Naive B cell (primary cell): ENCODE results near the gene SOX6. TPM values are rescaled to one million over a fixed set of nuclear protein-coding genes. Genes with fewer than 3 reads are reported as not detected.

Experiments
- ATAC-seq, 2 donors: fragments of 150-1000 bp; cut with Tn5 transposase; 2 replicates each; pipeline ENCODE4 v1.10.0; 2021; ENCODE audit warnings: low read depth in 2 of 2, mild to moderate bottlenecking in 2 of 2, moderate library complexity in 2 of 2
- DNase-seq: peaks from one replicate; pipeline ENCODE4 v3.0.0; 2022
- H3K27ac Mint-ChIP-seq, 6 donors: one replicate each; pipeline ENCODE4 v1.8.0; 2020 to 2022; ENCODE audit warnings: mild to moderate bottlenecking in 6 of 6, mixed read lengths in 6 of 6, moderate library complexity in 5 of 6, inconsistent platforms in 2 of 6
- H3K27me3 Mint-ChIP-seq, 3 donors: one replicate each; pipeline ENCODE4 v1.8.0; 2021 to 2022; ENCODE audit warnings: mixed read lengths in 3 of 3, mild to moderate bottlenecking in 1 of 3
- H3K36me3 Mint-ChIP-seq, 2 donors: one replicate each; pipeline ENCODE4 v1.8.0; 2020 to 2022; ENCODE audit warnings: mixed read lengths in 2 of 2, inconsistent platforms in 1 of 2, mild to moderate bottlenecking in 1 of 2
- H3K4me1 Mint-ChIP-seq, 3 donors: one replicate each; pipeline ENCODE4 v1.8.0; 2020 to 2022; ENCODE audit warnings: mixed read lengths in 3 of 3, inconsistent platforms in 1 of 3, mild to moderate bottlenecking in 1 of 3, moderate library complexity in 1 of 3
- H3K4me3 Mint-ChIP-seq, 8 donors: one replicate each; pipeline ENCODE4 v1.8.0; 2020 to 2022; ENCODE audit warnings: mild to moderate bottlenecking in 8 of 8, mixed read lengths in 8 of 8, moderate library complexity in 8 of 8, inconsistent platforms in 2 of 8
- H3K9me3 Mint-ChIP-seq, 7 donors: one replicate each; pipeline ENCODE4 v1.8.0; 2020 to 2022; ENCODE audit warnings: mixed read lengths in 7 of 7, mild to moderate bottlenecking in 5 of 7, inconsistent platforms in 2 of 7, moderate library complexity in 1 of 7
- polyA plus RNA-seq, 6 donors: library from polyadenylated mRNA; unstranded; fragments of 300-500 nt; fragmentation: Illumina TruSeq; gene quantifications; one replicate each; pipeline ENCODE4 v1.2.3, GENCODE V29; 2021; ENCODE audit warnings: low read depth in 6 of 6

SOX6 gene
- polyA plus RNA-seq, 6 donors from 2014 or later = not detected

- Mint-ChIP-seq H3K27me3 (no peaks in the 10 kb centered on the region), H3K9me3 (peaks cover 0 to 7% (median 2%) of the 10 kb centered on the region in 7 donors), H3K4me1 (no peaks in the 10 kb centered on the region), H3K27ac (no peak overlapping the region), H3K4me3 (no peak overlapping the region), H3K36me3 (no peaks in the 10 kb centered on the region)
- ATAC-seq (no peak), DNase-seq (no peak)
Measured at GRCh38 chr11:16322190-16322589, 34.2 kb downstream of the SOX6 start.

GRCh38 chr11:16321148-16321547 lies 35.2 kb downstream of the SOX6 start:
- Mint-ChIP-seq H3K27me3 (no peaks in the 10 kb centered on the region), H3K36me3 (no peaks in the 10 kb centered on the region), H3K9me3 (peaks cover 0 to 6% (median 2%) of the 10 kb centered on the region in 7 donors), H3K4me1 (no peaks in the 10 kb centered on the region), H3K27ac (no peak overlapping the region), H3K4me3 (no peak overlapping the region)
- no peak for ATAC-seq
- DNase-seq = no peak

GRCh38 chr11:16318320-16318719 lies 38.0 kb downstream of the SOX6 start:
- peaks cover 0 to 3% (median 0%) of the 10 kb centered on the region in 7 donors for H3K9me3 Mint-ChIP-seq
- no peaks in the 10 kb centered on the region for H3K36me3 Mint-ChIP-seq
- H3K27ac Mint-ChIP-seq = no peak overlapping the region
- H3K4me3 Mint-ChIP-seq = no peak overlapping the region
- ATAC-seq (no peak), DNase-seq (no peak)
- H3K27me3 Mint-ChIP-seq = no peaks in the 10 kb centered on the region
- H3K4me1 Mint-ChIP-seq = no peaks in the 10 kb centered on the region

- Mint-ChIP-seq H3K4me3 (no peak overlapping the region), H3K27me3 (no peaks in the 10 kb centered on the region), H3K4me1 (no peaks in the 10 kb centered on the region), H3K27ac (no peak overlapping the region), H3K36me3 (no peaks in the 10 kb centered on the region), H3K9me3 (peaks cover 0 to 3% (median 0%) of the 10 kb centered on the region in 7 donors)
- ATAC-seq = no peak
- DNase-seq = no peak
Measured at GRCh38 chr11:16317712-16318111, 38.6 kb downstream of the SOX6 start.

- H3K4me1 Mint-ChIP-seq = no peaks in the 10 kb centered on the region
- H3K36me3 Mint-ChIP-seq = no peaks in the 10 kb centered on the region
- H3K27me3 Mint-ChIP-seq = no peaks in the 10 kb centered on the region
- H3K9me3 Mint-ChIP-seq = peaks cover 0 to 2% (median 0%) of the 10 kb centered on the region in 7 donors
- no peak for ATAC-seq
- DNase-seq = no peak
- no peak overlapping the region for H3K27ac Mint-ChIP-seq
- no peak overlapping the region for H3K4me3 Mint-ChIP-seq
Measured at GRCh38 chr11:16313846-16314245, 42.5 kb downstream of the SOX6 start.

- no peaks in the 10 kb centered on the region for H3K4me1 Mint-ChIP-seq
- DNase-seq = no peak
- H3K36me3 Mint-ChIP-seq = no peaks in the 10 kb centered on the region
- no peak overlapping the region for H3K4me3 Mint-ChIP-seq
- no peak overlapping the region for H3K27ac Mint-ChIP-seq
- no peaks in the 10 kb centered on the region for H3K27me3 Mint-ChIP-seq
- H3K9me3 Mint-ChIP-seq = peaks cover 0 to 2% (median 0%) of the 10 kb centered on the region in 7 donors
- ATAC-seq = no peak
Measured at GRCh38 chr11:16312233-16312765, 44.0 kb downstream of the SOX6 start.

- DNase-seq = no peak
- no peaks in the 10 kb centered on the region for H3K36me3 Mint-ChIP-seq
- H3K27ac Mint-ChIP-seq = no peak overlapping the region
- ATAC-seq = no peak
- peaks cover 0 to 2% (median 0%) of the 10 kb centered on the region in 7 donors for H3K9me3 Mint-ChIP-seq
- no peaks in the 10 kb centered on the region for H3K27me3 Mint-ChIP-seq
- no peaks in the 10 kb centered on the region for H3K4me1 Mint-ChIP-seq
- H3K4me3 Mint-ChIP-seq = no peak overlapping the region
Measured at GRCh38 chr11:16311831-16312230, 44.5 kb downstream of the SOX6 start.

GRCh38 chr11:16310943-16311342 lies 45.4 kb downstream of the SOX6 start:
- Mint-ChIP-seq H3K27me3 (no peaks in the 10 kb centered on the region), H3K4me3 (no peak overlapping the region), H3K9me3 (peaks cover 0 to 4% (median 0%) of the 10 kb centered on the region in 7 donors), H3K27ac (no peak overlapping the region), H3K4me1 (no peaks in the 10 kb centered on the region), H3K36me3 (no peaks in the 10 kb centered on the region)
- no peak for DNase-seq
- no peak for ATAC-seq

- H3K4me1 Mint-ChIP-seq = no peaks in the 10 kb centered on the region
- H3K27me3 Mint-ChIP-seq = no peaks in the 10 kb centered on the region
- DNase-seq (no peak), ATAC-seq (no peak)
- no peaks in the 10 kb centered on the region for H3K36me3 Mint-ChIP-seq
- no peak overlapping the region for H3K4me3 Mint-ChIP-seq
- H3K27ac Mint-ChIP-seq = no peak overlapping the region
- H3K9me3 Mint-ChIP-seq = peaks cover 0 to 4% (median 0%) of the 10 kb centered on the region in 7 donors
Measured at GRCh38 chr11:16309226-16309625, 47.1 kb downstream of the SOX6 start.

- Mint-ChIP-seq H3K36me3 (no peaks in the 10 kb centered on the region), H3K4me1 (no peaks in the 10 kb centered on the region), H3K27me3 (no peaks in the 10 kb centered on the region), H3K9me3 (peaks cover 0 to 8% (median 1%) of the 10 kb centered on the region in 7 donors), H3K27ac (no peak overlapping the region), H3K4me3 (no peak overlapping the region)
- ATAC-seq = no peak
- no peak for DNase-seq
Measured at GRCh38 chr11:16301462-16301861, 54.9 kb downstream of the SOX6 start.

GRCh38 chr11:16299884-16300782 lies 56.2 kb downstream of the SOX6 start:
- ATAC-seq (no peak), DNase-seq (no peak)
- Mint-ChIP-seq H3K4me3 (no peak overlapping the region), H3K9me3 (peaks cover 0 to 8% (median 1%) of the 10 kb centered on the region in 7 donors), H3K4me1 (no peaks in the 10 kb centered on the region), H3K36me3 (no peaks in the 10 kb centered on the region), H3K27me3 (no peaks in the 10 kb centered on the region), H3K27ac (no peak overlapping the region)

GRCh38 chr11:16299390-16299789 lies 57.0 kb downstream of the SOX6 start:
- H3K27ac Mint-ChIP-seq = no peak overlapping the region
- ATAC-seq = no peak
- H3K4me1 Mint-ChIP-seq = no peaks in the 10 kb centered on the region
- no peak overlapping the region for H3K4me3 Mint-ChIP-seq
- H3K36me3 Mint-ChIP-seq = no peaks in the 10 kb centered on the region
- no peaks in the 10 kb centered on the region for H3K27me3 Mint-ChIP-seq
- peaks cover 0 to 8% (median 1%) of the 10 kb centered on the region in 7 donors for H3K9me3 Mint-ChIP-seq
- no peak for DNase-seq

- Mint-ChIP-seq H3K36me3 (no peaks in the 10 kb centered on the region), H3K4me3 (no peak overlapping the region), H3K9me3 (peaks cover 0 to 5% (median 0%) of the 10 kb centered on the region in 7 donors), H3K4me1 (no peaks in the 10 kb centered on the region), H3K27me3 (no peaks in the 10 kb centered on the region), H3K27ac (no peak overlapping the region)
- no peak for DNase-seq
- no peak for ATAC-seq
Measured at GRCh38 chr11:16297332-16297731, 59.0 kb downstream of the SOX6 start.

GRCh38 chr11:16296273-16296672 lies 60.1 kb downstream of the SOX6 start:
- ATAC-seq (no peak), DNase-seq (no peak)
- no peaks in the 10 kb centered on the region for H3K36me3 Mint-ChIP-seq
- H3K4me3 Mint-ChIP-seq = no peak overlapping the region
- H3K9me3 Mint-ChIP-seq = peaks cover 0 to 1% (median 0%) of the 10 kb centered on the region in 7 donors
- H3K4me1 Mint-ChIP-seq = no peaks in the 10 kb centered on the region
- H3K27me3 Mint-ChIP-seq = no peaks in the 10 kb centered on the region
- H3K27ac Mint-ChIP-seq = no peak overlapping the region
